GM18505 (cell line): ENCODE data around the gene CILP2.

Experiments used
- ATAC-seq: cut with Tn5 transposase; IDR thresholded peaks from one replicate; pipeline ENCODE4 v1.9.1; 2021; ENCODE audit not compliant: unreplicated experiment
- POLR2A ChIP-seq: IDR thresholded peaks from 4 replicates; pipeline ENCODE4 v1.6.1; 2011; ENCODE audit warnings: borderline replicate concordance; ENCODE audit not compliant: insufficient read depth, insufficient read length; ENCODE audit errors: extremely low read depth

Gene CILP2

GRCh38 chr19:19538061-19538784, at the start of gene CILP2:
Gene CILP2 (plus strand): TSS chr19:19538265. CDS start chr19:19538350, 85 bp downstream.
- no peak for TF ChIP-seq POLR2A
- ATAC-seq = no peak

- peak; percentile 44 for TF ChIP-seq POLR2A
- ATAC-seq = peak; percentile 54
Observed at GRCh38 chr19:19488875-19489690, 49.0 kb upstream of the CILP2 start.

- peak; percentile 12 for ATAC-seq
- TF ChIP-seq POLR2A = no peak
Observed at GRCh38 chr19:19489804-19490204, 48.3 kb upstream of the CILP2 start.

- no peak for TF ChIP-seq POLR2A
- ATAC-seq = no peak
Observed at GRCh38 chr19:19490214-19490968, 47.7 kb upstream of the CILP2 start.

GRCh38 chr19:19491321-19492025, 46.6 kb upstream of the CILP2 start:
- ATAC-seq = no peak
- TF ChIP-seq POLR2A = no peak

GRCh38 chr19:19492026-19492610, 45.9 kb upstream of the CILP2 start:
- ATAC-seq = no peak
- no peak for TF ChIP-seq POLR2A

GRCh38 chr19:19493841-19494546, 44.1 kb upstream of the CILP2 start:
- no peak for TF ChIP-seq POLR2A
- no peak for ATAC-seq

- no peak for TF ChIP-seq POLR2A
- no peak for ATAC-seq
Observed at GRCh38 chr19:19495614-19496603, 42.2 kb upstream of the CILP2 start.

- no peak for ATAC-seq
Observed at GRCh38 chr19:19498255-19498991, 39.6 kb upstream of the CILP2 start.

GRCh38 chr19:19499272-19499995, 38.6 kb upstream of the CILP2 start:
- no peak for TF ChIP-seq POLR2A

More at GRCh38 chr19:19498255-19498991, 39.6 kb upstream of the CILP2 start:
- no peak for TF ChIP-seq POLR2A

More at GRCh38 chr19:19499272-19499995, 38.6 kb upstream of the CILP2 start:
- ATAC-seq = no peak
